ENCODE data around the gene TGFB2.

TGFB2 gene

DNA sequence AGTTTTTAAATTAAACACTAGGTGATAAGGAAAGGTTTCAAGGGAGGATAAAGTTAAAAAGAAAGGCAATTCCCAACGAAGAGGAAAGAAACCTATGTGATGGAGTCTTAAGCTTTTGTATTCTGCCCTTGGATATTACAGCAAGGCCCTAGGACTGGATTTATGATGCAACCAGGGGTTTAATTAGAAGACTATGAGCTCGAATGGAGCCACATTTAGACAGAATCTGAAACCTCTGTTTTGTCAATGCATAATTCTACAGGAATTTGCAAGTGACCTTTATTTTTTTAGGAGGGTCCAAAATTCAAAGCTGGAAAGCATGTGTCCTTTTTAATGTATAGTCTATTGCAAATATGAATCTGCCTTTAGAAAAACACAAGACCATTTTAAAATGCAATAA lies 37.9 kb downstream of the TGFB2 start:
- TF ChIP-seq, protein P1, sequence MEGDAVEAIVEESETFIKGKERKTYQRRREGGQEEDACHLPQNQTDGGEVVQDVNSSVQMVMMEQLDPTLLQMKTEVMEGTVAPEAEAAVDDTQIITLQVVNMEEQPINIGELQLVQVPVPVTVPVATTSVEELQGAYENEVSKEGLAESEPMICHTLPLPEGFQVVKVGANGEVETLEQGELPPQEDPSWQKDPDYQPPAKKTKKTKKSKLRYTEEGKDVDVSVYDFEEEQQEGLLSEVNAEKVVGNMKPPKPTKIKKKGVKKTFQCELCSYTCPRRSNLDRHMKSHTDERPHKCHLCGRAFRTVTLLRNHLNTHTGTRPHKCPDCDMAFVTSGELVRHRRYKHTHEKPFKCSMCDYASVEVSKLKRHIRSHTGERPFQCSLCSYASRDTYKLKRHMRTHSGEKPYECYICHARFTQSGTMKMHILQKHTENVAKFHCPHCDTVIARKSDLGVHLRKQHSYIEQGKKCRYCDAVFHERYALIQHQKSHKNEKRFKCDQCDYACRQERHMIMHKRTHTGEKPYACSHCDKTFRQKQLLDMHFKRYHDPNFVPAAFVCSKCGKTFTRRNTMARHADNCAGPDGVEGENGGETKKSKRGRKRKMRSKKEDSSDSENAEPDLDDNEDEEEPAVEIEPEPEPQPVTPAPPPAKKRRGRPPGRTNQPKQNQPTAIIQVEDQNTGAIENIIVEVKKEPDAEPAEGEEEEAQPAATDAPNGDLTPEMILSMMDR (conservative IDR thresholded peaks at IDR 0.05): no peak
- no peak overlapping the region for H3K27ac ChIP-seq

DNA sequence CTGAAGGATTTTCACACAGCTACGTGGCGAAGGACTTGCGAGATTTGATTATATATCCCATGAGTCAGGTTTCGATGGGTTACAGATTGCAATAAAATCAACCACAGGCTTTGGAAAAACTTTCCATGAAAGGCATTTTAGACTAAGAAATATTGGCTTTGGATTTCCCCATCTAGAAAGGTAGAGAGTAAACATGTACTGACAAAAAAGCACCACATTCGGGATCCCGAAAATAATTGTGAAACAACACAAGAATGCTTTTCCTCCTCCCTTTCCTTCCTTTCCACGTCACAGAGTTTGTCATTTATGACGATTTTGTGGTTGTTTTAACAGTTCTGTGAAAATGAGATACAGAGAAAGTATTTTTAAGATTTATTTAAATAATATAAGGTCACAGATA lies 38.5 kb downstream of the TGFB2 start:
- TF ChIP-seq, protein P1 (conservative IDR thresholded peaks at IDR 0.05): no peak
- no peak overlapping the region for H3K27ac ChIP-seq

DNA sequence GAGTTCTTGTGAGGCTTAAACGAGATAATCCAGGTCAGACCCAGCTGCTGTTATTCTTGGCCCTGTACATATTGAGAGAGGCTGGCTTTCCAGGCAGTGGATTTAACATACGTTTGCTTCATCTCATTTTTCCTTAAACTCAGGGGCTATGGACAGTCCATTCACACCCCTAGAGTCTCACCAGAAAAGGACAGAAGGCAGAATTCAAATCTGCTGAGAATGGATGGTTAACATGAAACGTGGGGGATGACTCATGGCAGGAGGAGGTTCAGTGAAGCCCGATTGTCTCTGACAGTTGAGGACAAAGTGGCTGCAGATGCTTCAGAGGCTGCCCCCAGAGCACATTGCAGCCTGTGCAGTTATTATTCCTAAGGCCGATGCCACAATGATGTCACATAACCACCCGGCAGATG lies 39.5 kb downstream of the TGFB2 start:
- TF ChIP-seq, protein P1 (conservative IDR thresholded peaks at IDR 0.05): no peak
- H3K27ac ChIP-seq: no peak overlapping the region

DNA sequence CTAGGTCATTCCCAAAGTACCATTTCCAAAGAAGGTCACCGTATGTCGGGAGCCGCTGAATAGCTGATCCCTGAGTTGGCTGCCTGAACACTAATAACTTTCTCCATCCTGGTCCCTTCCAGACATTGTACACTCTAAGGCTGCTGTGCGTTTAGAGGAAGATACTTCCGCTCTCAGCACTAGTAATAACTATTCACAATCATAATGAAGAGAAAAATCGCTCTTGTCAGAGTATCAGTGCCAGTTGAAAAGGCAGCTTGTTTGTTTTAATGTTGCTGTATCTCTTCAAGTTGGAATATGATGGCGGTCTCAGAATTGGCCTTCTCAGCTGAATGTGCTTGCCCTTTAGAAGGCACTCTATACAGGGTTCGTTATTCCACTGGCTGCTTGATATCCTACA lies 43.5 kb downstream of the TGFB2 start:
- TF ChIP-seq, protein P1 (conservative IDR thresholded peaks at IDR 0.05): no peak
- no peak overlapping the region for H3K27ac ChIP-seq

DNA sequence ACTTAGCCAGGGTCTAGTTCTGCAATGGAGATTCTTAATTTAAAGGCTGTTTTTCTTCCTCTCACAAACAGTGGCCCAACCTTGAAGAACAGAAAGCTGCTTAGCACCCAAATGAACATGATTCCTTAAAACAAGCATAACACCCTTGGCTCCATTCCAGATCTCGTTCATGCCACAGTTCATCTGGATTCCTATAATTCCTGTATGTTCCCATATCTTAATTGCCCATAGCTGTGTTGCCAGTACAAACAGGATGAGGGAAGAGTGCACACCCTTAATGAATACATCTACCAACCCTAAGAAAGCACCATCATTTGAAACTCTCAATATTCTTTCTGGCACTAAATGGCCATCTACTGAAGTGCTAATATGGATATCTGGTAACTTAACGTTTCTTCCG lies 45.5 kb downstream of the TGFB2 start:
- H3K27ac ChIP-seq: no peak overlapping the region
- TF ChIP-seq, protein P1 (conservative IDR thresholded peaks at IDR 0.05): no peak

DNA sequence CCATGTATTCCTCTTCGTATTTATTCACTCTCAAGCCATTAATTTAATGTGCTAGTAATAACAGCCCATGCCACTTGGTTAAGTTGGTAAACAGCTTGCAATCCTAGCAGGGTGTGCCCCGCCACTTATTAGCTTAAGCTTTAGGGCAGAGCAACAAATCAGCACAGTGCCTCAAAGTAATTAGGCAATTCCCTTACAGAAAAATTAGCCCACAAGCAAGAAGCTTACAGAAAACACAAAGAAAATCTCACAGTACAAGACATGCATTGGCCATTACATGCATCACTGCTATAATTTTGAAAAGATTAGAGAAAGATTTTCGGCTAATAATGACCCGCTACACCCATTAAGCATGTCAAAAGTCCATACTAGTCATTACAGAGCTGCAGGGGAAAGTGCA lies 47.6 kb downstream of the TGFB2 start:
- H3K27ac ChIP-seq: no peak overlapping the region
- TF ChIP-seq, protein P1 (conservative IDR thresholded peaks at IDR 0.05): no peak

DNA sequence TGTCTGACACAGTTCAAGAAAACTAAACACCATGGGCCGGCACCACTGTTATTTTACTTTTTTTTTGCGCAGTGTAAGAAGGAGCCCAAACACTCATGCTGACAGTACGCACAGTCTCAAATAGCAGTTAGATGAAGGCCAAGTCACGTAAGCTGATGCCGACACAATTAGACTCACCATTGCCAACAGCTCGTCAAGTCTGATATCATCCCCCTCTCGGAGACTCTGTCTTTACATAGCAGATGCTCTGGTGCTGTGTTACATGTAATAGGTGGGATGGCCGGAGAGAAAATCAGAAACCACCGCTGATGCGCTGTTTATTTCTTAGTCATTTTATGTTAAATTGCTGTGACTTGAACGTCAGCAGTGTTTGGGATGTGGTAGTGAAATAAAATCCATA lies 49.3 kb downstream of the TGFB2 start:
- TF ChIP-seq, protein P1 (conservative IDR thresholded peaks at IDR 0.05): no peak
- no peak overlapping the region for H3K27ac ChIP-seq

DNA sequence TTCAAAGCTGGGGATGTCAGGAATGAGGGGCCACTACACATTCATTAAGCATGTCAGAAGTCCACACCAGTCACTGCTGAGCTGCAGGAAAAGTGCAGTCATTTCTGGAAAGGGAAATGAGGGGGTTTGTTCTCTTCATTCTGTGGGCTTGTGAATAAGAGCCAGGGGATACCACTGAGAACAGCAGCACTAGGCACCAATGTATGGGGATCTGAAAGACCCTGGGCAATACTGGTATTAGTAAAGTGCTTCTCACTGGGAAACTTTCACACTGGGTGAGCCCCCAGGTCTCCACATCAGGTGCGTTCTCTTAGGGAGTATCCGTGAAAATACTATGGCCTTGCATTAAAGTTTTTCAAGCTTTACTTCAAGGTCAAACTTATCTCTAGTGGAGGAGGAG lies 49.9 kb downstream of the TGFB2 start:
- TF ChIP-seq, protein P1 (conservative IDR thresholded peaks at IDR 0.05): no peak
- no peak overlapping the region for H3K27ac ChIP-seq

All from VCaP (cell line).